ENCODE data around the gene NOL4L.

- TF ChIP-seq CTCF (conservative IDR thresholded peaks at IDR 0.05) (no peak), ZFX (IDR thresholded peaks at IDR 0.05) (no peak)
These were observed 40.0 kb downstream of the NOL4L start for GRCh38 chr20:32544893-32545840.

Measured in C4-2B (cell line).